GM21528 (cell line): Measurements from ENCODE around the gene TMCO1.
"Not testable (repeated sequence)": the region's sequence is repeated elsewhere in the genome, so short reads cannot be mapped to it uniquely, and the experiment has no call there.

Source experiments
- ATAC-seq: cut with Tn5 transposase; IDR thresholded peaks from one replicate; pipeline ENCODE4 v1.9.1; 2021; ENCODE audit warnings: mild to moderate bottlenecking, moderate library complexity; ENCODE audit not compliant: unreplicated experiment, low FRiP score

TMCO1 gene

GRCh38 chr1:165768513-165769394 is at the start of gene TMCO1:
TSS of gene TMCO1 (minus strand) at chr1:165768868. CDS start at chr1:165768751, 117 bp downstream.
- ATAC-seq, result peak; percentile 100

- ATAC-seq, result no peak
These were observed 48.3 kb upstream of the TMCO1 start for GRCh38 chr1:165816826-165817497.

GRCh38 chr1:165816157-165816556 is 47.5 kb upstream of the TMCO1 start:
- ATAC-seq, result no peak

GRCh38 chr1:165815725-165816124 is 47.1 kb upstream of the TMCO1 start:
- ATAC-seq, result no peak

- no peak for ATAC-seq
These were observed 38.9 kb upstream of the TMCO1 start for GRCh38 chr1:165807613-165808012.

GRCh38 chr1:165804513-165804912 is 35.8 kb upstream of the TMCO1 start:
- not testable (repeated sequence) for ATAC-seq

- no peak for ATAC-seq
These were observed 30.7 kb upstream of the TMCO1 start for GRCh38 chr1:165799387-165799786.

- no peak for ATAC-seq
These were observed 27.2 kb upstream of the TMCO1 start for GRCh38 chr1:165795894-165796293.

GRCh38 chr1:165793951-165794350 is 25.3 kb upstream of the TMCO1 start:
- ATAC-seq, result no peak

- ATAC-seq, result no peak
These were observed 19.1 kb upstream of the TMCO1 start for GRCh38 chr1:165787741-165788140.

- ATAC-seq, result not testable (repeated sequence)
These were observed 14.9 kb upstream of the TMCO1 start for GRCh38 chr1:165783519-165783918.

GRCh38 chr1:165778197-165778596 is 9.5 kb upstream of the TMCO1 start:
- not testable (repeated sequence) for ATAC-seq

GRCh38 chr1:165773324-165773965 is 4.8 kb upstream of the TMCO1 start:
- ATAC-seq, result no peak

- no peak for ATAC-seq
These were observed 4.1 kb upstream of the TMCO1 start for GRCh38 chr1:165772739-165773138.

GRCh38 chr1:165764277-165764676 is 4.4 kb downstream of the TMCO1 start:
- no peak for ATAC-seq

GRCh38 chr1:165763442-165763841 is 5.2 kb downstream of the TMCO1 start:
- ATAC-seq, result no peak

GRCh38 chr1:165762725-165763124 is 5.9 kb downstream of the TMCO1 start:
- no peak for ATAC-seq

GRCh38 chr1:165759095-165759494 is 9.6 kb downstream of the TMCO1 start:
- no peak for ATAC-seq

GRCh38 chr1:165755393-165756010 is 13.2 kb downstream of the TMCO1 start:
- no peak for ATAC-seq

GRCh38 chr1:165753934-165754333 is 14.7 kb downstream of the TMCO1 start:
- peak; percentile 95 for ATAC-seq

- ATAC-seq, result no peak
These were observed 20.1 kb downstream of the TMCO1 start for GRCh38 chr1:165748550-165748949.
